HEK293 (cell line): ENCODE data around the gene OPN1SW.

Experiments
- CTCF ChIA-PET: fragments of 350-600 bp; formaldehyde crosslinking; extraction: SDS; loops from one replicate; lab custom pipeline; 2021; ENCODE audit warnings: antibody characterized with exemption; lab: Yijun Ruan, JAX
- POLR2A ChIA-PET: fragments of 300-600 bp; formaldehyde crosslinking; extraction: SDS; loops from one replicate; lab custom pipeline; 2020; ENCODE audit warnings: antibody characterized with exemption, inconsistent platforms; lab: Yijun Ruan, JAX
- H3K27ac ChIP-seq: fragments of 200-500 bp; sonication (Bioruptor generic); 2 replicates; pipeline ENCODE4 v1.5.1; 2014; ENCODE audit warnings: low read depth, low read length, control low read depth, inconsistent platforms; ENCODE audit errors: extremely low read depth
- H3K36me3 ChIP-seq, 2 experiments: fragments of 200-500 bp in 1 of 2; sonication (Bioruptor generic) in 1 of 2; 1 replicate in 1 of 2; 2 replicates in 1 of 2; pipeline ENCODE4 v1.5.1; 2014 to 2017; ENCODE audit warnings: inconsistent platforms in 2 of 2, low read length in 2 of 2; ENCODE audit not compliant: control insufficient read depth in 2 of 2, insufficient read depth in 1 of 2
- H3K4me1 ChIP-seq: fragments of 200-500 bp; sonication (Bioruptor generic); 2 replicates; pipeline ENCODE4 v1.5.1; 2014; ENCODE audit warnings: mild to moderate bottlenecking, low read length, inconsistent platforms; ENCODE audit not compliant: control insufficient read depth, insufficient read depth
- H3K4me3 ChIP-seq: 2 replicates; pipeline ENCODE4 v1.5.1; 2011; ENCODE audit warnings: low read depth, mild to moderate bottlenecking, control low read depth, low read length, moderate library complexity
- H3K9me3 ChIP-seq: fragments of 200-500 bp; sonication (Bioruptor generic); 2 replicates; pipeline ENCODE4 v1.5.1; 2014; ENCODE audit warnings: low read depth, low read length, inconsistent platforms; ENCODE audit not compliant: control insufficient read depth, insufficient read depth
- BCL11A ChIP-seq: fragments of 450-650 bp; formaldehyde crosslinking; IDR thresholded peaks from 2 replicates; pipeline ENCODE4 v1.5.1; 2016; ENCODE audit warnings: low read depth, missing biosample characterization, missing genetic modification characterization
- HOXA7 ChIP-seq: sonication (generic); formaldehyde crosslinking; IDR thresholded peaks from 2 replicates; pipeline ENCODE4 v1.8.1; 2022; ENCODE audit warnings: missing genetic modification reagents, borderline replicate concordance
- MYNN ChIP-seq: fragments of 450-650 bp; formaldehyde crosslinking; IDR thresholded peaks from 2 replicates; pipeline ENCODE4 v1.5.1; 2016; ENCODE audit warnings: missing biosample characterization, missing genetic modification characterization, borderline replicate concordance
- ZBTB49 ChIP-seq: fragments of 450-650 bp; formaldehyde crosslinking; IDR thresholded peaks from 2 replicates; pipeline ENCODE4 v1.5.1; 2016; ENCODE audit warnings: missing biosample characterization, missing genetic modification characterization, low read depth
- ZNF133 ChIP-seq: fragments of 450-650 bp; formaldehyde crosslinking; IDR thresholded peaks from 2 replicates; pipeline ENCODE4 v1.5.1; 2016; ENCODE audit warnings: missing biosample characterization, missing genetic modification characterization
- ZNF146 ChIP-seq: fragments of 450-650 bp; formaldehyde crosslinking; IDR thresholded peaks from 2 replicates; pipeline ENCODE4 v1.5.1; 2016; ENCODE audit warnings: missing biosample characterization, missing genetic modification characterization
- ZNF280D ChIP-seq: fragments of 450-650 bp; formaldehyde crosslinking; IDR thresholded peaks from 2 replicates; pipeline ENCODE4 v1.5.1; 2016; ENCODE audit warnings: missing biosample characterization, missing genetic modification characterization
- ZNF394 ChIP-seq: fragments of 450-650 bp; formaldehyde crosslinking; IDR thresholded peaks from 2 replicates; pipeline ENCODE4 v1.5.1; 2016; ENCODE audit warnings: missing biosample characterization, missing genetic modification characterization, mild to moderate bottlenecking, moderate library complexity, borderline replicate concordance
- ZNF426 ChIP-seq: fragments of 450-650 bp; formaldehyde crosslinking; IDR thresholded peaks from 2 replicates; pipeline ENCODE4 v1.5.1; 2017; ENCODE audit warnings: missing biosample characterization, missing genetic modification characterization, mild to moderate bottlenecking, inconsistent platforms, moderate library complexity
- ZNF473 ChIP-seq: fragments of 450-650 bp; formaldehyde crosslinking; IDR thresholded peaks from 2 replicates; pipeline ENCODE4 v1.5.1; 2017; ENCODE audit warnings: missing biosample characterization, missing genetic modification characterization
- ZNF513 ChIP-seq: fragments of 450-650 bp; IDR thresholded peaks from 2 replicates; pipeline ENCODE4 v1.5.1; 2018; ENCODE audit warnings: missing biosample characterization, missing genetic modification characterization
- ZNF549 ChIP-seq: fragments of 450-650 bp; IDR thresholded peaks from 2 replicates; pipeline ENCODE4 v1.5.1; 2018; ENCODE audit warnings: missing biosample characterization, missing genetic modification characterization, mild to moderate bottlenecking, inconsistent platforms, moderate library complexity
- ZNF555 ChIP-seq: fragments of 450-650 bp; formaldehyde crosslinking; conservative IDR thresholded peaks from 2 replicates; pipeline ENCODE4 v1.5.1; 2017; ENCODE audit warnings: missing biosample characterization, mild to moderate bottlenecking, missing genetic modification characterization, inconsistent platforms
- ZNF629 ChIP-seq: fragments of 450-650 bp; formaldehyde crosslinking; IDR thresholded peaks from 2 replicates; pipeline ENCODE4 v1.5.1; 2017; ENCODE audit warnings: missing biosample characterization, missing genetic modification characterization
- ZNF658 ChIP-seq: fragments of 450-650 bp; formaldehyde crosslinking; IDR thresholded peaks from 2 replicates; pipeline ENCODE4; 2016; ENCODE audit warnings: missing biosample characterization, missing genetic modification characterization
- ZNF670 ChIP-seq: fragments of 450-650 bp; formaldehyde crosslinking; IDR thresholded peaks from 2 replicates; pipeline ENCODE4 v1.5.1; 2016; ENCODE audit warnings: missing biosample characterization, missing genetic modification characterization, low read depth
- ZNF76 ChIP-seq: fragments of 450-650 bp; formaldehyde crosslinking; IDR thresholded peaks from 2 replicates; pipeline ENCODE4; 2016; ENCODE audit warnings: low read depth, missing biosample characterization, missing genetic modification characterization, borderline replicate concordance
- ZNF830 ChIP-seq: fragments of 450-650 bp; IDR thresholded peaks from 2 replicates; pipeline ENCODE4 v1.5.0; 2018; ENCODE audit warnings: missing biosample characterization, missing genetic modification characterization, low read depth, mild to moderate bottlenecking, moderate library complexity
- ZSCAN4 ChIP-seq: fragments of 450-650 bp; formaldehyde crosslinking; IDR thresholded peaks from 2 replicates; pipeline ENCODE4 v1.5.1; 2017; ENCODE audit warnings: missing biosample characterization, missing genetic modification characterization
- ZSCAN5A ChIP-seq: fragments of 450-650 bp; formaldehyde crosslinking; IDR thresholded peaks from 2 replicates; pipeline ENCODE4 v1.5.1; 2016; ENCODE audit warnings: missing biosample characterization, missing genetic modification characterization

Gene OPN1SW

GRCh38 chr7:128742206-128742605 is 33.4 kb downstream of the OPN1SW start:
- POLR2A ChIA-PET = no interaction called here
- H3K36me3 ChIP-seq = no peaks in the 10 kb centered on the region
- CTCF ChIA-PET = interaction anchor here (0.7 to 1.1 kb wide), 4 partner anchors 11 to 315 kb away, joined by 3 to 5 read pairs (median 4); no protein-coding TSS in a partner anchor

GRCh38 chr7:128741491-128741890 is 34.1 kb downstream of the OPN1SW start:
- CTCF ChIA-PET = interaction anchor here (0.6 to 2.0 kb wide), 7 partner anchors 12 to 314 kb away, joined by 3 to 5 read pairs (median 4); no protein-coding TSS in a partner anchor
- no peak overlapping the region for H3K4me3 ChIP-seq

More at GRCh38 chr7:128742206-128742605, 33.4 kb downstream of the OPN1SW start:
- H3K4me1 ChIP-seq = peaks cover 3% of the 10 kb centered on the region
- TF ChIP-seq ZNF629 (tag by site-specific recombination) = no peak
- TF ChIP-seq ZNF76 (tag by site-specific recombination) = no peak
- no peak for TF ChIP-seq ZSCAN5A
- TF ChIP-seq ZNF830 (tag by site-specific recombination) = no peak
- TF ChIP-seq ZNF146 (tag by site-specific recombination) = no peak
- TF ChIP-seq ZNF513 (tag by site-specific recombination) = no peak
- TF ChIP-seq ZNF670 (tag by site-specific recombination) = no peak
- TF ChIP-seq HOXA7 (CRISPR knock-in tag) = no peak
- no peak for TF ChIP-seq ZNF394 (tag by site-specific recombination)
- H3K9me3 ChIP-seq = no peaks in the 10 kb centered on the region
- H3K4me3 ChIP-seq = no peak overlapping the region
- H3K27ac ChIP-seq = no peak overlapping the region

More at GRCh38 chr7:128741491-128741890, 34.1 kb downstream of the OPN1SW start:
- Histone ChIP-seq H3K36me3 (no peaks in the 10 kb centered on the region), H3K27ac (no peak overlapping the region), H3K9me3 (no peaks in the 10 kb centered on the region), H3K4me1 (peaks cover 3% of the 10 kb centered on the region; the same call in 1 of the 2 replicates)
- TF ChIP-seq ZNF473 (tag by site-specific recombination) = no peak
- no peak for TF ChIP-seq ZNF549 (tag by site-specific recombination)
- no peak for TF ChIP-seq MYNN (tag by site-specific recombination)
- TF ChIP-seq ZSCAN4 (tag by site-specific recombination) = no peak
- TF ChIP-seq ZNF426 = no peak
- no peak for TF ChIP-seq ZNF280D (tag by site-specific recombination)
- no peak for TF ChIP-seq ZNF555
- TF ChIP-seq ZNF133 (tag by site-specific recombination) = no peak
- no peak for TF ChIP-seq ZNF658 (tag by site-specific recombination)
- TF ChIP-seq BCL11A (tag by site-specific recombination) = no peak
- no peak for TF ChIP-seq ZBTB49 (tag by site-specific recombination)
- POLR2A ChIA-PET = no interaction called here
